Neural progenitor cell (in vitro differentiated cells): Measurements from ENCODE around the gene ACOT6.

Source experiments
- EZH2 ChIP-seq: fragments of 200-600 bp; sonication (generic); IDR thresholded peaks from 2 replicates; pipeline ENCODE4 v1.6.1; 2017; ENCODE audit warnings: antibody characterized with exemption, mild to moderate bottlenecking, moderate library complexity
- EZH2phosphoT487 ChIP-seq: fragments of 200-600 bp; sonication (generic); IDR thresholded peaks from 2 replicates; pipeline ENCODE4 v1.6.1; 2017; ENCODE audit warnings: antibody characterized with exemption
- TF ChIP-seq, protein P1 (sequence below): fragments of 200-600 bp; sonication (generic); IDR thresholded peaks from 2 replicates; pipeline ENCODE4 v1.5.1; 2017; ENCODE audit warnings: antibody characterized with exemption, mild to moderate bottlenecking

DNA sequence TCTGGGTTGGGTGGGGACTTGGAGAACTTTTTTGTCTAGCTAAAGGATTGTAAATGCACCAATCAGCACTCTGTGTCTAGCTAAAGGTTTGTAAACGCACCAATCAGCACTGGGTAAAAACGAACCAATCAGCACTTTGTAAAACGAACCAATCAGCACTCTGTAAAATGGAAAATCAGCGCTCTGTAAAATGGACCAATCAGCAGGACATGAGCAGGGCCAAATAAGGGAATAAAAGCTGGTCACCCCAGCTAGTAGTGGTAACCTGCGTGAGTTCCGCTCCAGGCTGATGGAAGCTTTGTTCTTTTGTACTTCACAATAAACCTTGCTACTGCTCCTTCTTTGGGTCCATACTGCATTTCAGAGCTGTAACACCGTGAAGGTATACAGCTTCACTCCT is 45.0 kb upstream of the ACOT6 start:
- TF ChIP-seq EZH2: no peak
- TF ChIP-seq, protein P1, sequence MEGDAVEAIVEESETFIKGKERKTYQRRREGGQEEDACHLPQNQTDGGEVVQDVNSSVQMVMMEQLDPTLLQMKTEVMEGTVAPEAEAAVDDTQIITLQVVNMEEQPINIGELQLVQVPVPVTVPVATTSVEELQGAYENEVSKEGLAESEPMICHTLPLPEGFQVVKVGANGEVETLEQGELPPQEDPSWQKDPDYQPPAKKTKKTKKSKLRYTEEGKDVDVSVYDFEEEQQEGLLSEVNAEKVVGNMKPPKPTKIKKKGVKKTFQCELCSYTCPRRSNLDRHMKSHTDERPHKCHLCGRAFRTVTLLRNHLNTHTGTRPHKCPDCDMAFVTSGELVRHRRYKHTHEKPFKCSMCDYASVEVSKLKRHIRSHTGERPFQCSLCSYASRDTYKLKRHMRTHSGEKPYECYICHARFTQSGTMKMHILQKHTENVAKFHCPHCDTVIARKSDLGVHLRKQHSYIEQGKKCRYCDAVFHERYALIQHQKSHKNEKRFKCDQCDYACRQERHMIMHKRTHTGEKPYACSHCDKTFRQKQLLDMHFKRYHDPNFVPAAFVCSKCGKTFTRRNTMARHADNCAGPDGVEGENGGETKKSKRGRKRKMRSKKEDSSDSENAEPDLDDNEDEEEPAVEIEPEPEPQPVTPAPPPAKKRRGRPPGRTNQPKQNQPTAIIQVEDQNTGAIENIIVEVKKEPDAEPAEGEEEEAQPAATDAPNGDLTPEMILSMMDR: no peak
- no peak for TF ChIP-seq EZH2phosphoT487
